ENCODE results near the gene WDR44.
A peak's percentile ranks its signal among the peaks of the same experiment; 100 is the strongest.
"Not testable (repeated sequence)": the region's sequence is repeated elsewhere in the genome, so short reads cannot be mapped to it uniquely, and the experiment has no call there.

WDR44 gene

GRCh38 chrX:118345464-118346257 is at the start of gene WDR44:
WDR44 (plus strand) TSS chrX:118346106; CDS start chrX:118346504, 398 bp downstream.
- peak; percentile 48 to 94 for DNase-seq (ENCODE audit: low read depth in 1 of 2, low spot score in 1 of 2)
- no peak for TF ChIP-seq JUND (IDR thresholded peaks at IDR 0.05; ENCODE audit: low read depth)
- in situ Hi-C loops (cut with HindIII; ENCODE audit: low pct_unique_long_range_greater_than_20kb, low sequenced_read_pairs) = no loop called here

GRCh38 chrX:118305827-118306226 is 40.1 kb upstream of the WDR44 start:
- DNase-seq (ENCODE audit: low read depth in 1 of 2, low spot score in 1 of 2); in situ Hi-C loops (cut with HindIII; ENCODE audit: low pct_unique_long_range_greater_than_20kb, low sequenced_read_pairs): not testable (repeated sequence)

GRCh38 chrX:118315529-118315928 is 30.4 kb upstream of the WDR44 start:
- in situ Hi-C loops (cut with HindIII; ENCODE audit: low pct_unique_long_range_greater_than_20kb, low sequenced_read_pairs) = no loop called here
- no peak for TF ChIP-seq JUND (IDR thresholded peaks at IDR 0.05; ENCODE audit: low read depth)

GRCh38 chrX:118324588-118324987 is 21.3 kb upstream of the WDR44 start:
- no peak for DNase-seq (ENCODE audit: low read depth in 1 of 2, low spot score in 1 of 2)
- in situ Hi-C loops (cut with HindIII; ENCODE audit: low pct_unique_long_range_greater_than_20kb, low sequenced_read_pairs) = no loop called here
- no peak for TF ChIP-seq JUND (IDR thresholded peaks at IDR 0.05; ENCODE audit: low read depth)

More at GRCh38 chrX:118315529-118315928, 30.4 kb upstream of the WDR44 start:
- DNase-seq (ENCODE audit: low read depth in 1 of 2, low spot score in 1 of 2) = no peak

- DNase-seq (ENCODE audit: low read depth in 1 of 2, low spot score in 1 of 2) = no peak
- in situ Hi-C loops (cut with HindIII; ENCODE audit: low pct_unique_long_range_greater_than_20kb, low sequenced_read_pairs) = no loop called here
- TF ChIP-seq JUND (IDR thresholded peaks at IDR 0.05; ENCODE audit: low read depth) = no peak
Measured at GRCh38 chrX:118325453-118325852, 20.5 kb upstream of the WDR44 start.

- no peak for TF ChIP-seq JUND (IDR thresholded peaks at IDR 0.05; ENCODE audit: low read depth)
- DNase-seq (ENCODE audit: low read depth in 1 of 2, low spot score in 1 of 2) = no peak
- in situ Hi-C loops (cut with HindIII; ENCODE audit: low pct_unique_long_range_greater_than_20kb, low sequenced_read_pairs) = no loop called here
Measured at GRCh38 chrX:118329175-118329574, 16.7 kb upstream of the WDR44 start.

- TF ChIP-seq JUND (IDR thresholded peaks at IDR 0.05; ENCODE audit: low read depth) = no peak
- in situ Hi-C loops (cut with HindIII; ENCODE audit: low pct_unique_long_range_greater_than_20kb, low sequenced_read_pairs) = no loop called here
- no peak for DNase-seq (ENCODE audit: low read depth in 1 of 2, low spot score in 1 of 2)
Measured at GRCh38 chrX:118337687-118338086, 8.2 kb upstream of the WDR44 start.

GRCh38 chrX:118338930-118339329 is 7.0 kb upstream of the WDR44 start:
- in situ Hi-C loops (cut with HindIII; ENCODE audit: low pct_unique_long_range_greater_than_20kb, low sequenced_read_pairs) = no loop called here
- no peak for TF ChIP-seq JUND (IDR thresholded peaks at IDR 0.05; ENCODE audit: low read depth)
- no peak for DNase-seq (ENCODE audit: low read depth in 1 of 2, low spot score in 1 of 2)

- in situ Hi-C loops (cut with HindIII; ENCODE audit: low pct_unique_long_range_greater_than_20kb, low sequenced_read_pairs) = no loop called here
- no peak for TF ChIP-seq JUND (IDR thresholded peaks at IDR 0.05; ENCODE audit: low read depth)
- peak in 1 of 2 experiments; percentile 40 for DNase-seq (ENCODE audit: low read depth in 1 of 2, low spot score in 1 of 2)
Measured at GRCh38 chrX:118345045-118345463, 852 bp upstream of the WDR44 start.

- TF ChIP-seq JUND (IDR thresholded peaks at IDR 0.05; ENCODE audit: low read depth) = no peak
- peak; percentile 7 to 11 for DNase-seq (ENCODE audit: low read depth in 1 of 2, low spot score in 1 of 2)
- in situ Hi-C loops (cut with HindIII; ENCODE audit: low pct_unique_long_range_greater_than_20kb, low sequenced_read_pairs) = no loop called here
Measured at GRCh38 chrX:118346258-118347094, 570 bp downstream of the WDR44 start.

- no peak for TF ChIP-seq JUND (IDR thresholded peaks at IDR 0.05; ENCODE audit: low read depth)
- in situ Hi-C loops (cut with HindIII; ENCODE audit: low pct_unique_long_range_greater_than_20kb, low sequenced_read_pairs) = no loop called here
- DNase-seq (ENCODE audit: low read depth in 1 of 2, low spot score in 1 of 2) = no peak
Measured at GRCh38 chrX:118347131-118347530, 1.2 kb downstream of the WDR44 start.

GRCh38 chrX:118347736-118348135 is 1.8 kb downstream of the WDR44 start:
- no peak for TF ChIP-seq JUND (IDR thresholded peaks at IDR 0.05; ENCODE audit: low read depth)
- DNase-seq (ENCODE audit: low read depth in 1 of 2, low spot score in 1 of 2) = no peak
- in situ Hi-C loops (cut with HindIII; ENCODE audit: low pct_unique_long_range_greater_than_20kb, low sequenced_read_pairs) = no loop called here

- in situ Hi-C loops (cut with HindIII; ENCODE audit: low pct_unique_long_range_greater_than_20kb, low sequenced_read_pairs) = no loop called here
- DNase-seq (ENCODE audit: low read depth in 1 of 2, low spot score in 1 of 2) = no peak
- TF ChIP-seq JUND (IDR thresholded peaks at IDR 0.05; ENCODE audit: low read depth) = no peak
Measured at GRCh38 chrX:118348186-118348810, 2.4 kb downstream of the WDR44 start.
